GM12878 (cell line): ENCODE data around the gene UACA. TPM values are rescaled to one million over a fixed set of nuclear protein-coding genes. Genes with fewer than 3 reads are reported as not detected.

Experiments
- ATAC-seq: fragments of 200-7000 bp; cut with Tn5 transposase; 3 replicates; pipeline ENCODE4 v1.9.1; 2020; ENCODE audit warnings: mild to moderate bottlenecking, moderate library complexity
- BruUV-seq: library from RNA; stranded (reverse); fragments of 400-500 nt; replicated peaks from 2 replicates; lab custom pipeline; 2021; lab: Mats Ljungman, UMichigan
- CTCF ChIA-PET: fragments of 300-600 bp; sonication (Branson Sonifier 250); formaldehyde crosslinking; extraction: SDS; loops from one replicate; lab custom pipeline; 2021; ENCODE audit warnings: inconsistent platforms; lab: Yijun Ruan, JAX
- POLR2A ChIA-PET: fragments of 350-600 bp; formaldehyde crosslinking; extraction: SDS; loops from one replicate; lab custom pipeline; 2021; ENCODE audit warnings: inconsistent platforms; lab: Charles Lee
- RAD21 ChIA-PET: fragments of 300-600 bp; sonication (Branson Sonifier 250); formaldehyde crosslinking; loops from one replicate; lab custom pipeline; 2023; ENCODE audit warnings: antibody characterized with exemption; ENCODE audit not compliant: unreplicated experiment; lab: Charles Lee
- SMC1A ChIA-PET: fragments of 300-600 bp; sonication (Branson Sonifier 250); formaldehyde crosslinking; loops from one replicate; lab custom pipeline; 2023; ENCODE audit not compliant: unreplicated experiment, uncharacterized antibody; lab: Charles Lee
- DNase-seq: peaks from one replicate; pipeline ENCODE4 v3.0.0-alpha.2; 2011; ENCODE audit warnings: low read depth, low spot score
- FAIRE-seq: peaks from 3 replicates; lab custom pipeline; 2011; peaks lifted over from hg19 to GRCh38; lab: Jason Lieb, UNC
- H2AFZ ChIP-seq: 2 replicates; pipeline ENCODE4 v1.6.0; 2011; ENCODE audit warnings: low read depth, low read length, control low read depth; ENCODE audit not compliant: control insufficient read depth
- H3K27ac ChIP-seq: 2 replicates; pipeline ENCODE4 v1.5.1; 2011; ENCODE audit warnings: control low read depth; ENCODE audit not compliant: control insufficient read depth, insufficient read depth
- H3K27me3 ChIP-seq, 2 experiments: replicated peaks in 1 of 2; 2 replicates each; pipeline versions ENCODE4 v1.6.0 to v1.6.1; 2011; ENCODE audit warnings: low read length in 1 of 2; ENCODE audit not compliant: control insufficient read depth in 2 of 2, insufficient read depth in 2 of 2
- H3K36me3 ChIP-seq, 2 experiments: 2 replicates each; pipeline ENCODE4 v1.5.1; 2011; ENCODE audit warnings: low read length in 1 of 2; ENCODE audit not compliant: control insufficient read depth in 2 of 2, insufficient read depth in 2 of 2
- H3K4me1 ChIP-seq: 2 replicates; pipeline ENCODE4 v1.6.1; 2011; ENCODE audit warnings: mild to moderate bottlenecking, low read length, moderate library complexity, mixed read lengths; ENCODE audit not compliant: control insufficient read depth, insufficient read depth
- H3K4me2 ChIP-seq: 2 replicates; pipeline ENCODE4 v1.6.0; 2011; ENCODE audit warnings: control low read depth; ENCODE audit not compliant: control insufficient read depth, insufficient read depth
- H3K4me3 ChIP-seq: fragments of 200-600 bp; sonication (generic); 2 replicates; pipeline ENCODE4 v1.5.1; 2016
- H3K79me2 ChIP-seq: 2 replicates; pipeline ENCODE4 v1.6.0; 2011; ENCODE audit warnings: low read length; ENCODE audit not compliant: control insufficient read depth, insufficient read depth
- H3K9ac ChIP-seq: 2 replicates; pipeline ENCODE4 v1.8.0; 2011; ENCODE audit warnings: low read length, control low read depth, mixed read lengths; ENCODE audit not compliant: control insufficient read depth, insufficient read depth
- H3K9me3 ChIP-seq: replicated peaks from 3 replicates; pipeline ENCODE4 v1.5.1; 2011; ENCODE audit warnings: mild to moderate bottlenecking, low read length; ENCODE audit not compliant: control insufficient read depth, insufficient read depth
- H4K20me1 ChIP-seq: 2 replicates; pipeline ENCODE4 v1.6.0; 2011; ENCODE audit not compliant: control insufficient read depth, insufficient read depth
- FOS ChIP-seq: IDR thresholded peaks from 3 replicates; pipeline ENCODE4 v1.6.1; 2011; ENCODE audit warnings: borderline replicate concordance; ENCODE audit not compliant: insufficient read length; ENCODE audit errors: extremely low read depth
- GABPA ChIP-seq: IDR thresholded peaks from 2 replicates; pipeline ENCODE4 v1.6.1; 2014; ENCODE audit warnings: antibody characterized with exemption, low read depth, mild to moderate bottlenecking, inconsistent platforms
- NFYA ChIP-seq: IDR thresholded peaks from 2 replicates; pipeline ENCODE4 v1.6.1; 2011; ENCODE audit warnings: low read depth, mild to moderate bottlenecking, low read length, improper control_type of control experiment, borderline replicate concordance
- PAX8 ChIP-seq: fragments of 450-650 bp; IDR thresholded peaks from 2 replicates; pipeline ENCODE4 v1.6.1; 2017; ENCODE audit warnings: mild to moderate bottlenecking, moderate library complexity
- POLR2AphosphoS2 ChIP-seq: IDR thresholded peaks from 2 replicates; pipeline ENCODE4 v1.6.1; 2011; ENCODE audit warnings: low read depth, mild to moderate bottlenecking, low read length, improper control_type of control experiment, moderate library complexity
- TCF7 ChIP-seq: IDR thresholded peaks from 2 replicates; pipeline ENCODE4 v1.6.1; 2014; ENCODE audit warnings: antibody characterized with exemption, borderline replicate concordance
- ZNF384 ChIP-seq: IDR thresholded peaks from 2 replicates; pipeline ENCODE4 v1.6.1; 2012; ENCODE audit warnings: low read depth, mild to moderate bottlenecking, low read length, improper control_type of control experiment, borderline replicate concordance
- WGBS: methylation state at CpG from one replicate; pipeline ENCODE4 v1.1.6; 2016; ENCODE audit warnings: low lambda C conversion rate; ENCODE audit not compliant: insufficient replicate concordance, insufficient coverage; ENCODE audit errors: missing lambda C conversion rate; 5-methylcytosine and 5-hydroxymethylcytosine counted together
- in situ Hi-C: fragments of 300-500 bp; cut with MboI; formaldehyde crosslinking; loops from 9 replicates; pipeline ENCODE4 v1.14.3; 2018; ENCODE audit warnings: mixed read lengths
- intact Hi-C: fragments of 100-400 bp; cut with micrococcal nuclease; formaldehyde crosslinking; loops from one replicate; pipeline ENCODE4 v1.14.2; 2022; ENCODE audit not compliant: unreplicated experiment
- polyA plus RNA-seq, 11 experiments: library from polyadenylated mRNA; depleted of rRNA in 4 of 11; unstranded in 6 of 11; stranded (reverse) in 5 of 11; fragments of >200 nt; fragmentation: Nextera tagmentation in 4 of 11; fragmentation: Illumina TruSeq in 1 of 11; extraction: Ambion mirVana in 4 of 11; extraction: Trizol in 1 of 11; gene quantifications; 1 replicate in 1 of 11; 2 replicates in 10 of 11; pipeline versions ENCODE4 v1.2.1 to v1.2.3, GENCODE V29; 2011 to 2016; ENCODE audit warnings: inconsistent platforms in 2 of 11, missing spikeins in 2 of 11, low read depth in 1 of 11
- total RNA-seq, 4 experiments: library from RNA; depleted of rRNA in 3 of 4; stranded (reverse); fragments of >200 nt in 3 of 4; fragmentation: Illumina TruSeq in 1 of 4; extraction: Trizol in 1 of 4; gene quantifications; 2 replicates each; pipeline versions ENCODE4 v1.2.1 to v1.2.3, GENCODE V29; 2013 to 2021
- TF ChIP-seq, protein P1 (sequence below): IDR thresholded peaks from 2 replicates; pipeline ENCODE4 v1.6.1; 2011; ENCODE audit warnings: low read depth, mild to moderate bottlenecking, low read length, moderate library complexity, borderline replicate concordance; ENCODE audit errors: extremely low read depth
- TF ChIP-seq, protein P2 (sequence below): fragments of 450-650 bp; formaldehyde crosslinking; IDR thresholded peaks from 2 replicates; pipeline ENCODE4 v1.5.0; 2022; ENCODE audit warnings: mild to moderate bottlenecking, missing genetic modification characterization
- TF ChIP-seq, protein P3 (sequence below): fragments of 450-650 bp; IDR thresholded peaks from 2 replicates; pipeline ENCODE4 v1.6.1; 2014; ENCODE audit warnings: mild to moderate bottlenecking
- TF ChIP-seq, protein P4 (sequence below): fragments of 450-650 bp; IDR thresholded peaks from 2 replicates; pipeline ENCODE4 v1.6.1; 2017; ENCODE audit warnings: antibody characterized with exemption, mild to moderate bottlenecking, moderate library complexity
- TF ChIP-seq, protein P5 (sequence below): IDR thresholded peaks from 2 replicates; pipeline ENCODE4 v1.6.1; 2012; ENCODE audit warnings: low read depth, low read length, improper control_type of control experiment

UACA gene
- total and polyA plus RNA-seq, 10 of the 15 experiments (the other 5 are each of a cell fraction or from before 2014, with no cell fraction given) = 0.30 to 4.0 (median 2.0) TPM

DNA sequence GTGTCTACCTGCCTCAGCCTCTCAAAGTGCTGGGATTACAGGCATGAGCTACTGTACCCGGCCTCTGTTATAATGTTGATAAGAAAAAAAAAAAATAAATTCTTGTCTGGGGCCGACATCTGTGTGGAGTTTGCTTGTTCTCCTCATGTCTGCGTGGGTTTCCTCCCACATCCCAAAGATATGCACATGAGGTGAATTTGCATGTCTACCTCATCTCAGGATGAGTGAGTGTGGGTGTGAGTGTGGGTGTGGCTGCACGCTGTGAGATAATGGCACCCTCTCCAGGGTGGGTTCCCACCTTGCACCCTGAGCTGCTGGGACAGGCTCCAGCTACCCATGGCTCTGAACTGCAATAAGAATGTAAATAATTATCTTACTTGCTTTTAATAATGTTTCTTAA, 25.9 kb upstream of the UACA start:
- H3K9ac ChIP-seq = no peak overlapping the region
- DNase-seq = no peak
- peaks cover 0 to 4% of the 10 kb centered on the region in 2 experiments; a peak in 1 of 4 replicates for H3K27me3 ChIP-seq
- H3K4me2 ChIP-seq = no peak overlapping the region
- H3K9me3 ChIP-seq = no peaks in the 10 kb centered on the region
- no peak for FAIRE-seq
- H3K4me1 ChIP-seq = no peaks in the 10 kb centered on the region
- CTCF ChIA-PET = no interaction called here
- no peak overlapping the region for H3K27ac ChIP-seq
- RAD21 ChIA-PET = no interaction called here
- in situ Hi-C loops = no loop called here
- no TSS peak for BruUV-seq
- no peak overlapping the region for H2AFZ ChIP-seq
- TF ChIP-seq, protein P1, sequence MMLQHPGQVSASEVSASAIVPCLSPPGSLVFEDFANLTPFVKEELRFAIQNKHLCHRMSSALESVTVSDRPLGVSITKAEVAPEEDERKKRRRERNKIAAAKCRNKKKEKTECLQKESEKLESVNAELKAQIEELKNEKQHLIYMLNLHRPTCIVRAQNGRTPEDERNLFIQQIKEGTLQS = no peak
- TF ChIP-seq, protein P2, sequence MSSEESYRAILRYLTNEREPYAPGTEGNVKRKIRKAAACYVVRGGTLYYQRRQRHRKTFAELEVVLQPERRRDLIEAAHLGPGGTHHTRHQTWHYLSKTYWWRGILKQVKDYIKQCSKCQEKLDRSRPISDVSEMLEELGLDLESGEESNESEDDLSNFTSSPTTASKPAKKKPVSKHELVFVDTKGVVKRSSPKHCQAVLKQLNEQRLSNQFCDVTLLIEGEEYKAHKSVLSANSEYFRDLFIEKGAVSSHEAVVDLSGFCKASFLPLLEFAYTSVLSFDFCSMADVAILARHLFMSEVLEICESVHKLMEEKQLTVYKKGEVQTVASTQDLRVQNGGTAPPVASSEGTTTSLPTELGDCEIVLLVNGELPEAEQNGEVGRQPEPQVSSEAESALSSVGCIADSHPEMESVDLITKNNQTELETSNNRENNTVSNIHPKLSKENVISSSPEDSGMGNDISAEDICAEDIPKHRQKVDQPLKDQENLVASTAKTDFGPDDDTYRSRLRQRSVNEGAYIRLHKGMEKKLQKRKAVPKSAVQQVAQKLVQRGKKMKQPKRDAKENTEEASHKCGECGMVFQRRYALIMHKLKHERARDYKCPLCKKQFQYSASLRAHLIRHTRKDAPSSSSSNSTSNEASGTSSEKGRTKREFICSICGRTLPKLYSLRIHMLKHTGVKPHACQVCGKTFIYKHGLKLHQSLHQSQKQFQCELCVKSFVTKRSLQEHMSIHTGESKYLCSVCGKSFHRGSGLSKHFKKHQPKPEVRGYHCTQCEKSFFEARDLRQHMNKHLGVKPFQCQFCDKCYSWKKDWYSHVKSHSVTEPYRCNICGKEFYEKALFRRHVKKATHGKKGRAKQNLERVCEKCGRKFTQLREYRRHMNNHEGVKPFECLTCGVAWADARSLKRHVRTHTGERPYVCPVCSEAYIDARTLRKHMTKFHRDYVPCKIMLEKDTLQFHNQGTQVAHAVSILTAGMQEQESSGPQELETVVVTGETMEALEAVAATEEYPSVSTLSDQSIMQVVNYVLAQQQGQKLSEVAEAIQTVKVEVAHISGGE = no peak
- no peak for TF ChIP-seq FOS
- TF ChIP-seq GABPA = no peak
- TF ChIP-seq ZNF384 = no peak
- TF ChIP-seq, protein P3, sequence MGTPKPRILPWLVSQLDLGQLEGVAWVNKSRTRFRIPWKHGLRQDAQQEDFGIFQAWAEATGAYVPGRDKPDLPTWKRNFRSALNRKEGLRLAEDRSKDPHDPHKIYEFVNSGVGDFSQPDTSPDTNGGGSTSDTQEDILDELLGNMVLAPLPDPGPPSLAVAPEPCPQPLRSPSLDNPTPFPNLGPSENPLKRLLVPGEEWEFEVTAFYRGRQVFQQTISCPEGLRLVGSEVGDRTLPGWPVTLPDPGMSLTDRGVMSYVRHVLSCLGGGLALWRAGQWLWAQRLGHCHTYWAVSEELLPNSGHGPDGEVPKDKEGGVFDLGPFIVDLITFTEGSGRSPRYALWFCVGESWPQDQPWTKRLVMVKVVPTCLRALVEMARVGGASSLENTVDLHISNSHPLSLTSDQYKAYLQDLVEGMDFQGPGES = no peak
- no peak for TF ChIP-seq PAX8
- TF ChIP-seq, protein P4, sequence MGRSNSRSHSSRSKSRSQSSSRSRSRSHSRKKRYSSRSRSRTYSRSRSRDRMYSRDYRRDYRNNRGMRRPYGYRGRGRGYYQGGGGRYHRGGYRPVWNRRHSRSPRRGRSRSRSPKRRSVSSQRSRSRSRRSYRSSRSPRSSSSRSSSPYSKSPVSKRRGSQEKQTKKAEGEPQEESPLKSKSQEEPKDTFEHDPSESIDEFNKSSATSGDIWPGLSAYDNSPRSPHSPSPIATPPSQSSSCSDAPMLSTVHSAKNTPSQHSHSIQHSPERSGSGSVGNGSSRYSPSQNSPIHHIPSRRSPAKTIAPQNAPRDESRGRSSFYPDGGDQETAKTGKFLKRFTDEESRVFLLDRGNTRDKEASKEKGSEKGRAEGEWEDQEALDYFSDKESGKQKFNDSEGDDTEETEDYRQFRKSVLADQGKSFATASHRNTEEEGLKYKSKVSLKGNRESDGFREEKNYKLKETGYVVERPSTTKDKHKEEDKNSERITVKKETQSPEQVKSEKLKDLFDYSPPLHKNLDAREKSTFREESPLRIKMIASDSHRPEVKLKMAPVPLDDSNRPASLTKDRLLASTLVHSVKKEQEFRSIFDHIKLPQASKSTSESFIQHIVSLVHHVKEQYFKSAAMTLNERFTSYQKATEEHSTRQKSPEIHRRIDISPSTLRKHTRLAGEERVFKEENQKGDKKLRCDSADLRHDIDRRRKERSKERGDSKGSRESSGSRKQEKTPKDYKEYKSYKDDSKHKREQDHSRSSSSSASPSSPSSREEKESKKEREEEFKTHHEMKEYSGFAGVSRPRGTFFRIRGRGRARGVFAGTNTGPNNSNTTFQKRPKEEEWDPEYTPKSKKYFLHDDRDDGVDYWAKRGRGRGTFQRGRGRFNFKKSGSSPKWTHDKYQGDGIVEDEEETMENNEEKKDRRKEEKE = no peak
- TF ChIP-seq, protein P5, sequence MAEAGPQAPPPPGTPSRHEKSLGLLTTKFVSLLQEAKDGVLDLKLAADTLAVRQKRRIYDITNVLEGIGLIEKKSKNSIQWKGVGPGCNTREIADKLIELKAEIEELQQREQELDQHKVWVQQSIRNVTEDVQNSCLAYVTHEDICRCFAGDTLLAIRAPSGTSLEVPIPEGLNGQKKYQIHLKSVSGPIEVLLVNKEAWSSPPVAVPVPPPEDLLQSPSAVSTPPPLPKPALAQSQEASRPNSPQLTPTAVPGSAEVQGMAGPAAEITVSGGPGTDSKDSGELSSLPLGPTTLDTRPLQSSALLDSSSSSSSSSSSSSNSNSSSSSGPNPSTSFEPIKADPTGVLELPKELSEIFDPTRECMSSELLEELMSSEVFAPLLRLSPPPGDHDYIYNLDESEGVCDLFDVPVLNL = no peak
- no peak for TF ChIP-seq NFYA
- no peak for TF ChIP-seq TCF7
- no peak for TF ChIP-seq POLR2AphosphoS2
- no peaks in the 10 kb centered on the region for H3K36me3 ChIP-seq
- WGBS = 12% methylated on average over 4 of the region's 4 CpGs
- POLR2A ChIA-PET = no interaction called here
- H3K79me2 ChIP-seq = no peaks in the 10 kb centered on the region
- intact Hi-C loops = no loop called here
- H3K4me3 ChIP-seq = no peak overlapping the region
- SMC1A ChIA-PET = no interaction called here
- no peaks in the 10 kb centered on the region for H4K20me1 ChIP-seq
- no peak for ATAC-seq
